ENCODE measurements around the gene AFAP1.
A peak's percentile ranks its signal among the peaks of the same experiment; 100 is the strongest.

Gene AFAP1

GRCh38 chr4:7772711-7773385, 166.8 kb downstream of the AFAP1 start:
- intact Hi-C loops (cut with DNase I; ENCODE audit: low total_unique reads), result no loop called here
- no peak for TF ChIP-seq CTCF (IDR thresholded peaks at IDR 0.05)
- Histone ChIP-seq H3K36me3 (peaks cover 43 to 89% (median 88%) of the 10 kb centered on the region in 3 donors), H3K9me3 (no peaks in the 10 kb centered on the region), H3K4me1 (no peaks in the 10 kb centered on the region), H3K27me3 (no peaks in the 10 kb centered on the region), H3K27ac (no peak overlapping the region), H3K4me3 (no peak overlapping the region)
- DNase-seq, result peak; percentile 35 to 64

- TF ChIP-seq CTCF (IDR thresholded peaks at IDR 0.05), result no peak
- no peak overlapping the region for H3K27ac ChIP-seq
These were observed 167.8 kb downstream of the AFAP1 start for GRCh38 chr4:7771541-7772507.

GRCh38 chr4:7771056-7771455, 168.6 kb downstream of the AFAP1 start:
- Histone ChIP-seq H3K27me3 (no peaks in the 10 kb centered on the region), H3K36me3 (peaks cover 43 to 89% (median 86%) of the 10 kb centered on the region in 3 donors), H3K4me1 (no peaks in the 10 kb centered on the region), H3K27ac (no peak overlapping the region), H3K4me3 (no peak overlapping the region), H3K9me3 (no peaks in the 10 kb centered on the region)
- intact Hi-C loops (cut with DNase I; ENCODE audit: low total_unique reads), result no loop called here
- TF ChIP-seq CTCF (IDR thresholded peaks at IDR 0.05), result no peak
- DNase-seq, result peak in 1 of 2 donors; percentile 27

More at GRCh38 chr4:7771541-7772507, 167.8 kb downstream of the AFAP1 start:
- no peaks in the 10 kb centered on the region for H3K27me3 ChIP-seq
- no peaks in the 10 kb centered on the region for H3K4me1 ChIP-seq
- peaks cover 43 to 89% (median 86%) of the 10 kb centered on the region in 3 donors for H3K36me3 ChIP-seq
- intact Hi-C loops (cut with DNase I; ENCODE audit: low total_unique reads), result no loop called here
- H3K9me3 ChIP-seq, result no peaks in the 10 kb centered on the region
- peak; percentile 19 to 59 for DNase-seq
- H3K4me3 ChIP-seq, result no peak overlapping the region

- TF ChIP-seq CTCF (IDR thresholded peaks at IDR 0.05), result peak; percentile 28 to 33
- H3K27me3 ChIP-seq, result no peaks in the 10 kb centered on the region
- H3K27ac ChIP-seq, result no peak overlapping the region
- no peaks in the 10 kb centered on the region for H3K9me3 ChIP-seq
- intact Hi-C loops (cut with DNase I; ENCODE audit: low total_unique reads), result no loop called here
- no peaks in the 10 kb centered on the region for H3K4me1 ChIP-seq
- H3K36me3 ChIP-seq, result peaks cover 43 to 95% (median 90%) of the 10 kb centered on the region in 3 donors
- peak; percentile 4 to 54 for DNase-seq
- H3K4me3 ChIP-seq, result no peak overlapping the region
These were observed 169.2 kb downstream of the AFAP1 start for GRCh38 chr4:7770224-7771050.
